ENCODE measurements around the gene PIGN.

DNA sequence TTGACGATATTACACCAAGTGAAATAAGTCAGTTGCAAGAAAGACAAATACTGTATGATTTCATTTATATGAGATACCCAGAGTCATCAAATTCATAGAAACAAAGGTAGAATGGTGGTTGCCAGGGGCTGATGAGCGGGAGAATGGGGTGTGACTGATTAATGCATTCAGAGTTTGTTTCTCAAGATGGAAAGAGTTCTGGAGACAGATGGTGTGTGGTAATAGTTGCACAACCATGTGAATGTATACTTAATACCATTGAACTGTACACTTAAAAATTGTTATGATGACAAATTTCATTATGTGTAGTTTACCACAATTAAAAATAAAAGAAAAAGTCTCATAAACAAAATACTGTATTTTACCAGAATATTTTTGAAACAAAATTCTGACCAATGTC lies 117.3 kb downstream of the PIGN start:
- TF ChIP-seq POLR2A (IDR thresholded peaks at IDR 0.05; ENCODE audit: low read depth, low read length) (no peak), PAX5 (IDR thresholded peaks at IDR 0.05; ENCODE audit: insufficient read depth, low read length, severe bottlenecking) (no peak), POLR2AphosphoS5 (IDR thresholded peaks at IDR 0.05; ENCODE audit: low read depth, low read length) (no peak), SPI1 (IDR thresholded peaks at IDR 0.05; ENCODE audit: low read depth, low read length) (no peak), TAF1 (IDR thresholded peaks at IDR 0.05; ENCODE audit: low read depth, low read length) (no peak), POU2F2 (IDR thresholded peaks at IDR 0.05; ENCODE audit: low read depth, low read length) (no peak)
